Epithelial cell of esophagus (primary cell): ENCODE measurements around the gene UBA7.
"Not testable (repeated sequence)": the region's sequence is repeated elsewhere in the genome, so short reads cannot be mapped to it uniquely, and the experiment has no call there.

Source experiments
- DNase-seq: peaks from one replicate; pipeline ENCODE4 v3.0.0; 2010; ENCODE audit warnings: low read depth
- H3K4me3 ChIP-seq: 2 replicates; pipeline ENCODE4 v1.5.1; 2011; ENCODE audit warnings: mild to moderate bottlenecking, low read length, control low read depth
- CTCF ChIP-seq: IDR thresholded peaks from 2 replicates; pipeline ENCODE4 v1.5.1; 2011; ENCODE audit warnings: low read depth, mild to moderate bottlenecking, low read length, control low read depth, inconsistent platforms; ENCODE audit not compliant: insufficient read depth; ENCODE audit errors: missing control alignments

The UBA7 gene

GRCh38 chr3:49790626-49791411 lies 22.9 kb downstream of the UBA7 start:
- TF ChIP-seq CTCF: no peak
- no peak overlapping the region for H3K4me3 ChIP-seq
- DNase-seq: peak; percentile 29

- no peak for TF ChIP-seq CTCF
- H3K4me3 ChIP-seq: no peak overlapping the region
- no peak for DNase-seq
Measured at GRCh38 chr3:49788056-49788455, 25.7 kb downstream of the UBA7 start.

- no peak overlapping the region for H3K4me3 ChIP-seq
- no peak for TF ChIP-seq CTCF
- no peak for DNase-seq
Measured at GRCh38 chr3:49787536-49787935, 26.2 kb downstream of the UBA7 start.

- peak; percentile 90 for DNase-seq
- H3K4me3 ChIP-seq: peak overlapping the region; percentile 90
- TF ChIP-seq CTCF: no peak
Measured at GRCh38 chr3:49787182-49787464, 26.6 kb downstream of the UBA7 start.

- TF ChIP-seq CTCF: no peak
- peak within 1 kb of the TSS; percentile 90 for H3K4me3 ChIP-seq
- peak; percentile 100 for DNase-seq
Measured at GRCh38 chr3:49786357-49787181, 27.2 kb downstream of the UBA7 start, which contains the start of gene IP6K1. Gene IP6K1 (minus strand): TSS chr3:49786542. CDS start chr3:49748040, 38,502 bp downstream.

GRCh38 chr3:49785565-49786356 lies 28.0 kb downstream of the UBA7 start:
- TF ChIP-seq CTCF: no peak
- DNase-seq: peak; percentile 37
- H3K4me3 ChIP-seq: peak overlapping the region; percentile 90

GRCh38 chr3:49782277-49782676 lies 31.5 kb downstream of the UBA7 start:
- DNase-seq, H3K4me3 ChIP-seq: not testable (repeated sequence)
